ENCODE measurements around the gene SELE. TPM values are rescaled to one million over a fixed set of nuclear protein-coding genes. Genes with fewer than 3 reads are reported as not detected.

Gene SELE
- total and polyA plus RNA-seq, 2 of the 8 experiments (the other 6 are each of a cell fraction or from before 2014, with no cell fraction given): not detected

DNA sequence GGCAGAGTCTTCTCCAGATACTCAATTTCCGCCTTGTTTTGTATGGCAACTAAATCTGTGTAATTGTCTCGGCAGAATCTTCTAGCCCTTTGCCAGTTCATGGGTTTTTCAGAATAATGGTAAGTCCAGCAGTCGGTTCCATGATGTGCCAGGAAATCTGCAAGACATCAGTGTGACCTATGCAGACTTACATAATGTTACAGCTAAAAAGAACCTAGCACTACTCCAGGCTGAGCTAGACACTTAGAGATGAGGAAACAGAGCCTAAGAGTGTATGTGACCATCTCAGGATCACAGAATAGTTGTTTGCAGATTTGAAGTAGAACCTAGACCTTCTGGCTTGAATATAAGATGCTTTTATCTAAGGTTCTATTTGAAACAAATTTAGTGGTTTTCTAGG, 25.2 kb downstream of the SELE start:
- H2BK15ac ChIP-seq (ENCODE audit: low read length): no peak overlapping the region
- H3K9ac ChIP-seq (replicated peaks in 1 of 4; ENCODE audit: extremely low read depth in 1 of 4, low read depth in 3 of 4, low read length in 3 of 4): no peak overlapping the region
- no peak overlapping the region for H2BK5ac ChIP-seq (ENCODE audit: low read depth, low read length)
- H2BK120ac ChIP-seq (replicated peaks; ENCODE audit: low read depth, low read length): no peak overlapping the region
- H3K36me3 ChIP-seq (ENCODE audit: control insufficient read depth in 2 of 4, insufficient read depth in 4 of 4, low read length in 3 of 4): no peaks in the 10 kb centered on the region
- H4K20me1 ChIP-seq (replicated peaks in 1 of 2; ENCODE audit: control insufficient read depth in 1 of 2, insufficient read depth in 2 of 2, low read length in 2 of 2): no peaks in the 10 kb centered on the region
- no peaks in the 10 kb centered on the region for H3K79me1 ChIP-seq (ENCODE audit: low read depth, low read length)
- H3K27ac ChIP-seq (ENCODE audit: low read depth, low read length): no peak overlapping the region
- peaks cover 0 to 2% (median 0%) of the 10 kb centered on the region in 4 experiments; a peak in 1 of 7 replicates for H3K4me1 ChIP-seq (replicated peaks in 1 of 4; ENCODE audit: control insufficient read depth in 3 of 4, insufficient read depth in 4 of 4, low read length in 3 of 4)
- H3K56ac ChIP-seq (replicated peaks; ENCODE audit: insufficient read length, low read depth, low read length): no peak overlapping the region
- FAIRE-seq (no peak), DNase-seq (ENCODE audit: low read depth in 1 of 2, low spot score in 2 of 2) (no peak)
- H3K27me3 ChIP-seq (replicated peaks in 1 of 4; ENCODE audit: control insufficient read depth in 3 of 4, extremely low read depth in 1 of 4, insufficient read depth in 3 of 4, low read length in 3 of 4): no peaks in the 10 kb centered on the region
- no peak overlapping the region for H3K23ac ChIP-seq (ENCODE audit: insufficient read length)
- WGBS, 2 experiments (ENCODE audit: extremely low coverage in 1 of 2, insufficient coverage in 1 of 2, insufficient read length in 1 of 2, insufficient replicate concordance in 2 of 2, low coverage in 1 of 2, low lambda C conversion rate in 2 of 2, missing lambda C conversion rate in 1 of 2): 86% methylated on average over 3 of the region's 3 CpGs; no CpG with 5 or more reads in 1 of the 2 experiments
- H3K4ac ChIP-seq (replicated peaks; ENCODE audit: insufficient read length, low read depth, low read length): no peak overlapping the region
- no peak overlapping the region for H3K18ac ChIP-seq (ENCODE audit: extremely low read depth, low read length)
- H2AFZ ChIP-seq (ENCODE audit: low read length): no peak overlapping the region
- no peak overlapping the region for H4K5ac ChIP-seq (ENCODE audit: insufficient read length, low read depth, low read length)
- POLR2A ChIA-PET (ENCODE audit: partially characterized antibody): no interaction called here
- no peaks in the 10 kb centered on the region; the same call in 1 of the 2 replicates for H3K23me2 ChIP-seq (ENCODE audit: low read depth, low read length)
- no peak overlapping the region for H3K4me3 ChIP-seq (ENCODE audit: extremely low read depth in 1 of 4, insufficient read depth in 2 of 4, low read depth in 3 of 4, low read length in 4 of 4)
- H4K8ac ChIP-seq (ENCODE audit: extremely low read depth, insufficient read depth, low read length): no peak overlapping the region
- no peak overlapping the region for H2BK20ac ChIP-seq (ENCODE audit: low read length)
- H3K14ac ChIP-seq (ENCODE audit: insufficient read length): no peak overlapping the region
- no peak overlapping the region for H3K4me2 ChIP-seq (ENCODE audit: insufficient read depth in 1 of 2, low read depth in 2 of 2, low read length in 2 of 2)
- H3K79me2 ChIP-seq (ENCODE audit: control insufficient read depth in 1 of 2, insufficient read depth in 2 of 2, low read length in 2 of 2): no peaks in the 10 kb centered on the region
- CTCF ChIA-PET (ENCODE audit: partially characterized antibody): interaction anchor here (1.0 to 2.9 kb wide), 3 partner anchors 14 to 107 kb away, joined by 3 to 19 read pairs (median 5); no protein-coding TSS in a partner anchor
- no peak overlapping the region for H2BK12ac ChIP-seq (ENCODE audit: low read depth, low read length)
- H3K9me3 ChIP-seq (ENCODE audit: insufficient read depth in 2 of 2, low read depth in 1 of 2, low read length in 1 of 2): no peaks in the 10 kb centered on the region
- no peak overlapping the region for H2AK5ac ChIP-seq (ENCODE audit: low read depth, low read length)
- no peak overlapping the region for H4K91ac ChIP-seq (replicated peaks; ENCODE audit: insufficient read length, low read length)
- TF ChIP-seq SAP30 (IDR thresholded peaks at IDR 0.05; ENCODE audit: insufficient read depth, insufficient replicate concordance, low read length) (no peak), SUZ12 (IDR thresholded peaks at IDR 0.05; ENCODE audit: low read length) (no peak), TAF1 (IDR thresholded peaks at IDR 0.05; ENCODE audit: low read depth, low read length) (no peak), SRF (IDR thresholded peaks at IDR 0.05; ENCODE audit: low read depth, low read length) (no peak), CBX8 (IDR thresholded peaks at IDR 0.05; ENCODE audit: borderline replicate concordance, low read depth, low read length) (no peak), KDM1A (IDR thresholded peaks at IDR 0.05; ENCODE audit: borderline replicate concordance, low read length) (no peak), TBP (IDR thresholded peaks at IDR 0.05; ENCODE audit: low read depth, low read length) (no peak), SP4 (IDR thresholded peaks at IDR 0.05; ENCODE audit: low read length) (no peak), NRF1 (IDR thresholded peaks at IDR 0.05; ENCODE audit: low read depth, low read length) (no peak), GTF2F1 (IDR thresholded peaks at IDR 0.05; ENCODE audit: borderline replicate concordance, low read depth, low read length) (no peak), SIRT6 (IDR thresholded peaks at IDR 0.05; ENCODE audit: low read length) (no peak), POU5F1 (IDR thresholded peaks at IDR 0.05; ENCODE audit: low read depth, low read length) (no peak), YY1 (IDR thresholded peaks at IDR 0.05; ENCODE audit: low read depth, low read length) (no peak), SIX5 (IDR thresholded peaks at IDR 0.05; ENCODE audit: low read depth, low read length) (no peak)
